SK-N-SH (cell line): ENCODE results near the gene ZNF746. TPM values are rescaled to one million over a fixed set of nuclear protein-coding genes. Genes with fewer than 3 reads are reported as not detected.

ENCODE experiments used
- CTCF ChIA-PET: fragments of 300-600, 350-600 bp; formaldehyde crosslinking; extraction: SDS; loops from one replicate; lab custom pipeline; 2021; lab: Yijun Ruan, JAX
- POLR2A ChIA-PET: fragments of 350-600 bp; sonication (Branson Sonifier 250); formaldehyde crosslinking; extraction: SDS; loops from one replicate; lab custom pipeline; 2020; ENCODE audit warnings: antibody characterized with exemption, inconsistent platforms; lab: Yijun Ruan, JAX
- DNase-seq: peaks from one replicate; pipeline ENCODE4 v3.0.0; 2012
- H2AFZ ChIP-seq: fragments of 200-600 bp; sonication (generic); 2 replicates; pipeline ENCODE4 v1.8.1; 2016; ENCODE audit warnings: antibody characterized with exemption, mild to moderate bottlenecking, low read depth
- H3F3A ChIP-seq: fragments of 200-600 bp; sonication (generic); replicated peaks from 2 replicates; pipeline ENCODE3; 2016; ENCODE audit warnings: antibody characterized with exemption, mild to moderate bottlenecking; ENCODE audit not compliant: insufficient read depth
- H3K27ac ChIP-seq, 2 experiments: fragments of 200-500 bp in 1 of 2; fragments of 200-600 bp in 1 of 2; sonication (Bioruptor generic) in 1 of 2; sonication (generic), shearing (Covaris generic) in 1 of 2; 2 replicates each; pipeline versions ENCODE4 v1.5.1 to v1.6.1; 2014 to 2016; ENCODE audit warnings: low read depth in 2 of 2, inconsistent platforms in 1 of 2, low read length in 1 of 2, mild to moderate bottlenecking in 1 of 2, mixed read lengths in 1 of 2
- H3K27me3 ChIP-seq: fragments of 200-600 bp; sonication (generic), shearing (Covaris generic); 2 replicates; pipeline ENCODE4 v1.6.1; 2016; ENCODE audit warnings: mixed run types; ENCODE audit not compliant: insufficient read depth
- H3K36me3 ChIP-seq, 2 experiments: fragments of 200-500 bp in 1 of 2; fragments of 200-600 bp in 1 of 2; sonication (Bioruptor generic) in 1 of 2; sonication (generic) in 1 of 2; replicated peaks in 1 of 2; 2 replicates each; pipeline versions ENCODE3 to v1.5.1; 2014 to 2016; ENCODE audit warnings: low read length in 1 of 2, mild to moderate bottlenecking in 1 of 2; ENCODE audit not compliant: insufficient read depth in 2 of 2, control insufficient read depth in 1 of 2
- H3K4me1 ChIP-seq, 2 experiments: fragments of 200-500 bp in 1 of 2; fragments of 200-600 bp in 1 of 2; sonication (Bioruptor generic) in 1 of 2; sonication (generic), shearing (Covaris generic) in 1 of 2; 2 replicates each; pipeline versions ENCODE4 v1.5.1 to v1.6.1; 2014 to 2016; ENCODE audit warnings: low read depth in 1 of 2, low read length in 1 of 2, mixed run types in 1 of 2; ENCODE audit not compliant: insufficient read depth in 2 of 2, control insufficient read depth in 1 of 2
- H3K4me2 ChIP-seq: fragments of 200-600 bp; sonication (generic), shearing (Covaris generic); 2 replicates; pipeline ENCODE4 v1.6.1; 2017; ENCODE audit warnings: mixed run types
- H3K4me3 ChIP-seq, 2 experiments: fragments of 200-500 bp in 1 of 2; fragments of 200-600 bp in 1 of 2; sonication (Bioruptor generic) in 1 of 2; sonication (generic), shearing (Covaris generic) in 1 of 2; 2 replicates each; pipeline versions ENCODE4 v1.5.1 to v1.8.1; 2014 to 2016; ENCODE audit warnings: low read depth in 2 of 2, inconsistent platforms in 1 of 2, low read length in 1 of 2, mild to moderate bottlenecking in 1 of 2, mixed read lengths in 1 of 2, moderate library complexity in 1 of 2
- H3K79me2 ChIP-seq: fragments of 200-600 bp; sonication (generic); 2 replicates; pipeline ENCODE4 v1.8.1; 2017; ENCODE audit warnings: mild to moderate bottlenecking; ENCODE audit not compliant: insufficient read depth
- H3K9ac ChIP-seq: fragments of 200-600 bp; sonication (generic); 2 replicates; pipeline ENCODE4 v1.6.1; 2017; ENCODE audit warnings: mixed run types
- H3K9me2 ChIP-seq: fragments of 200-600 bp; sonication (generic); 2 replicates; pipeline ENCODE4 v1.6.1; 2017; ENCODE audit warnings: mixed run types
- H3K9me3 ChIP-seq: fragments of 200-600 bp; sonication (generic); 2 replicates; pipeline ENCODE4 v1.6.1; 2017; ENCODE audit warnings: mixed run types, mild to moderate bottlenecking, moderate library complexity
- H4K20me1 ChIP-seq: fragments of 200-600 bp; sonication (generic); 2 replicates; pipeline ENCODE4 v1.6.1; 2017; ENCODE audit warnings: mild to moderate bottlenecking, mixed run types; ENCODE audit not compliant: insufficient read depth
- CHD2 ChIP-seq: fragments of 150-350 bp; IDR thresholded peaks from 2 replicates; pipeline ENCODE4 v1.6.1; 2018; ENCODE audit warnings: low read length; ENCODE audit not compliant: partially characterized antibody
- EP300 ChIP-seq, 2 experiments: IDR thresholded peaks; 2 replicates each; pipeline versions ENCODE4 v1.4.0 to v1.6.1; 2012; ENCODE audit warnings: borderline replicate concordance in 1 of 2, low read depth in 1 of 2, low read length in 1 of 2
- EZH2phosphoT487 ChIP-seq: fragments of 200-600 bp; sonication (generic); IDR thresholded peaks from 2 replicates; pipeline ENCODE4 v1.6.1; 2017; ENCODE audit warnings: low read depth, mixed run types, mild to moderate bottlenecking, antibody characterized with exemption, moderate library complexity, borderline replicate concordance
- FOXM1 ChIP-seq: IDR thresholded peaks from 2 replicates; pipeline ENCODE4 v1.4.0; 2012; ENCODE audit warnings: low read depth, mild to moderate bottlenecking
- MEF2A ChIP-seq: IDR thresholded peaks from 2 replicates; pipeline ENCODE4 v1.4.0; 2012; ENCODE audit warnings: low read depth, borderline replicate concordance
- NRF1 ChIP-seq: IDR thresholded peaks from 2 replicates; pipeline ENCODE4 v1.6.1; 2012; ENCODE audit warnings: low read depth, mild to moderate bottlenecking, low read length
- PBX3 ChIP-seq: IDR thresholded peaks from 2 replicates; pipeline ENCODE4; 2012
- POLR2AphosphoS5 ChIP-seq: IDR thresholded peaks from 2 replicates; pipeline ENCODE4 v1.6.1; 2012; ENCODE audit warnings: low read depth, low read length
- RAD21 ChIP-seq: IDR thresholded peaks from 2 replicates; pipeline ENCODE4 v1.6.1; 2012; ENCODE audit warnings: mild to moderate bottlenecking, low read length
- RFX5 ChIP-seq: IDR thresholded peaks from 2 replicates; pipeline ENCODE4 v1.6.1; 2012; ENCODE audit warnings: mild to moderate bottlenecking, improper control_type of control experiment, low read length
- RXRA ChIP-seq: IDR thresholded peaks from 2 replicates; pipeline ENCODE4 v1.4.0; 2012; ENCODE audit warnings: low read depth, mild to moderate bottlenecking, borderline replicate concordance
- TEAD4 ChIP-seq: IDR thresholded peaks from 2 replicates; pipeline ENCODE4 v1.4.0; 2012; ENCODE audit warnings: mild to moderate bottlenecking, borderline replicate concordance; ENCODE audit not compliant: insufficient read depth
- YY1 ChIP-seq: IDR thresholded peaks from 2 replicates; pipeline ENCODE4 v1.4.0; 2012; ENCODE audit warnings: low read depth, mild to moderate bottlenecking
- WGBS: methylation state at CpG from one replicate; pipeline ENCODE4 v1.1.6; 2017; ENCODE audit warnings: low lambda C conversion rate; 5-methylcytosine and 5-hydroxymethylcytosine counted together
- polyA plus RNA-seq, 3 experiments: library from polyadenylated mRNA; depleted of rRNA; stranded (reverse); fragments of >200 nt; gene quantifications; 2 replicates each; pipeline ENCODE4 v1.2.3, GENCODE V29; 2012
- TF ChIP-seq, protein P1 (sequence below): fragments of 150-350 bp; IDR thresholded peaks from 2 replicates; pipeline ENCODE4 v1.6.1; 2017; ENCODE audit warnings: antibody characterized with exemption, low read length, low read depth, borderline replicate concordance
- TF ChIP-seq, protein P2 (sequence below): fragments of 150-350 bp; IDR thresholded peaks from 2 replicates; pipeline ENCODE4 v1.6.1; 2016; ENCODE audit warnings: mild to moderate bottlenecking, low read depth, low read length

The ZNF746 gene
- polyA plus RNA-seq, 1 of the 3 experiments (the other 2 are of a cell fraction) = 11.1 TPM

DNA sequence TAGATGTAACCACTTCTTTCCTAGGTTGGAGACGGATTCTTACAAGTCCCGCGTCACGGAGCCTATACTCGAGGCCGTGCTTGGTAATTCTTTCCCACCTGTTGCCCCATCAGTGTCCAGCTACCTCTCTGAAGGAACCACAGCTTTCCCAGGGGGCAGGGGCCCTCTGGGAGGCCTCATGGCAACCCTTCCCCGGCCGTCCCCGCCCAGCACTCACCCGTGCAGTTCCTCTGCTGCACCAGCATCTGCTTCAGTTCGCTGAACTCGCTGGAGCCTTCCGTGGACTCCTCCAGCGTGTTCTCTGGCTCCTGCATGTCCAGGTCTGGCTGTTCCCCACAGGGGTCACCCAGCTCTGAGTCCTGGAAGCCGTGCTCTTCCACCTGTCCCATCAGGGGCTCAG is 61.3 kb downstream of the ZNF746 start:
- Histone ChIP-seq H2AFZ (no peak overlapping the region), H3F3A (no peaks in the 10 kb centered on the region), H3K27me3 (no peaks in the 10 kb centered on the region), H3K36me3 (peaks cover 47 to 52% of the 10 kb centered on the region in 2 experiments), H3K4me1 (no peaks in the 10 kb centered on the region), H3K79me2 (peaks cover 4% of the 10 kb centered on the region; the same call in 1 of the 2 replicates), H3K4me3 (no peak overlapping the region), H3K9me3 (no peaks in the 10 kb centered on the region), H3K9ac (no peak overlapping the region)
- CTCF ChIA-PET = interaction anchor here (1.0 to 1.4 kb wide), 2 partner anchors 24 to 59 kb away, joined by 3 to 4 read pairs; partner anchors contain the start of gene ZNF777
- POLR2A ChIA-PET = no interaction called here
- 92% methylated on average over 15 of the region's 15 CpGs for WGBS
- TF ChIP-seq, protein P1, sequence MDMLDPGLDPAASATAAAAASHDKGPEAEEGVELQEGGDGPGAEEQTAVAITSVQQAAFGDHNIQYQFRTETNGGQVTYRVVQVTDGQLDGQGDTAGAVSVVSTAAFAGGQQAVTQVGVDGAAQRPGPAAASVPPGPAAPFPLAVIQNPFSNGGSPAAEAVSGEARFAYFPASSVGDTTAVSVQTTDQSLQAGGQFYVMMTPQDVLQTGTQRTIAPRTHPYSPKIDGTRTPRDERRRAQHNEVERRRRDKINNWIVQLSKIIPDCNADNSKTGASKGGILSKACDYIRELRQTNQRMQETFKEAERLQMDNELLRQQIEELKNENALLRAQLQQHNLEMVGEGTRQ = no peak
- no peak for TF ChIP-seq PBX3
- no peak for TF ChIP-seq MEF2A
- no peak for TF ChIP-seq TEAD4
- TF ChIP-seq EZH2phosphoT487 = no peak
- no peak for TF ChIP-seq RFX5
- TF ChIP-seq POLR2AphosphoS5 = no peak
- TF ChIP-seq FOXM1 = no peak
- no peak for TF ChIP-seq CHD2
- TF ChIP-seq RXRA = no peak
- no peak for TF ChIP-seq RAD21
- no peak for TF ChIP-seq NRF1
- TF ChIP-seq, protein P2, sequence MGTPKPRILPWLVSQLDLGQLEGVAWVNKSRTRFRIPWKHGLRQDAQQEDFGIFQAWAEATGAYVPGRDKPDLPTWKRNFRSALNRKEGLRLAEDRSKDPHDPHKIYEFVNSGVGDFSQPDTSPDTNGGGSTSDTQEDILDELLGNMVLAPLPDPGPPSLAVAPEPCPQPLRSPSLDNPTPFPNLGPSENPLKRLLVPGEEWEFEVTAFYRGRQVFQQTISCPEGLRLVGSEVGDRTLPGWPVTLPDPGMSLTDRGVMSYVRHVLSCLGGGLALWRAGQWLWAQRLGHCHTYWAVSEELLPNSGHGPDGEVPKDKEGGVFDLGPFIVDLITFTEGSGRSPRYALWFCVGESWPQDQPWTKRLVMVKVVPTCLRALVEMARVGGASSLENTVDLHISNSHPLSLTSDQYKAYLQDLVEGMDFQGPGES = no peak
- TF ChIP-seq, all 33 proteins: peak for 0
- Histone ChIP-seq H4K20me1 (no peaks in the 10 kb centered on the region), H3K4me2 (no peak overlapping the region), H3K27ac (no peak overlapping the region), H3K9me2 (no peaks in the 10 kb centered on the region)
- DNase-seq = no peak

- H3K36me3 ChIP-seq = peaks cover 36 to 50% of the 10 kb centered on the region in 2 experiments
- 98% methylated on average over 8 of the region's 8 CpGs for WGBS
- no peaks in the 10 kb centered on the region for H4K20me1 ChIP-seq
- H3K9me3 ChIP-seq = no peaks in the 10 kb centered on the region
- ChIA-PET POLR2A (no interaction called here), CTCF (interaction anchor here (0.6 to 0.9 kb wide), 2 partner anchors 10 to 28 kb away, joined by 3 read pairs; no protein-coding TSS in a partner anchor)
- no peaks in the 10 kb centered on the region for H3K9me2 ChIP-seq
- TF ChIP-seq YY1 (no peak), PBX3 (no peak), EP300 (IDR thresholded peaks at IDR 0.05; ENCODE audit: borderline replicate concordance in 1 of 2, low read depth in 1 of 2, low read length in 1 of 2) (no peak), RFX5 (no peak)
- no peaks in the 10 kb centered on the region for H3F3A ChIP-seq
- H3K4me1 ChIP-seq = no peaks in the 10 kb centered on the region
- H3K27ac ChIP-seq = no peak overlapping the region
- no peaks in the 10 kb centered on the region for H3K27me3 ChIP-seq
- no peak overlapping the region for H3K4me3 ChIP-seq
- H3K9ac ChIP-seq = no peak overlapping the region
- no peak overlapping the region for H2AFZ ChIP-seq
- DNase-seq = no peak
- H3K79me2 ChIP-seq = no peaks in the 10 kb centered on the region
- no peak overlapping the region for H3K4me2 ChIP-seq
Measured at GRCh38 chr7:149433124-149433523, 64.5 kb downstream of the ZNF746 start.
